ENCODE data around the gene C1QTNF1.

The C1QTNF1 gene

GRCh38 chr17:79042421-79043190 is 18.6 kb downstream of the C1QTNF1 start:
- peak in 1 of 2 experiments; percentile 42 for DNase-seq

DNA sequence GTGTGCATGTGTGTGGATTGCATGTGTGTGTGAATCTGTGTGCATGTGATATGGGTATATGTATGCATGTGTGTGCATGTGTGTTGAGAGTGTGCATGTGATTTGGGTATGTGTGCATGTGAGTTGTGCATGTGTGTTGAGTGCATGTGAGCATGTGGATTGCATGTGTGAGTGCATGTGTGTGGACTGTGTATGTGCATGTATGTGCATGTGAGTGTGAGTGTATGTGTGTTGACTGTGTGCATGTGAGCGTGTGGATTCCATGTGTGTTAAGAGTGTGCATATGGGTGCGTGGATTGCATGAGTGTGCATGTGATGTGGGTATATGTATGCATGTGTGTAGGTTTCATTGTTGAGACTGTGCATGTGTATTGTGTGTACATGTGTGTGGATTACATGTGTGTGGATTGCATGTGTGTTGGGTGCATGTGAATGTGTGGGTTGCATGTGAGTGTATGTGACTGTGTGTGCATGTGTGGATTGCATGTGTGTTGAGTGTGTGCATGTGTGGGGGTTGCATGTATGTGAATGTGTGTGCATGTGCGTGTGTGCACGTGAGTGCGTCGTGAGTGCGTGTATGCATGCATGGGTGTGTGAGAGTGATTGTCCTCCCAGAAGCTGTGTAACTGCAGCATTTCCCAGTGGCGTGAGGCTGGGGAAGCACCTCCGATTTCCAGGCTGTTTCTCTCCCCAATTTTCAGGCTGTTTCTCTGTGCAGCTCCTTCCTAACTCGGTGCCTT is 19.4 kb downstream of the C1QTNF1 start:
- no peak for DNase-seq

DNA sequence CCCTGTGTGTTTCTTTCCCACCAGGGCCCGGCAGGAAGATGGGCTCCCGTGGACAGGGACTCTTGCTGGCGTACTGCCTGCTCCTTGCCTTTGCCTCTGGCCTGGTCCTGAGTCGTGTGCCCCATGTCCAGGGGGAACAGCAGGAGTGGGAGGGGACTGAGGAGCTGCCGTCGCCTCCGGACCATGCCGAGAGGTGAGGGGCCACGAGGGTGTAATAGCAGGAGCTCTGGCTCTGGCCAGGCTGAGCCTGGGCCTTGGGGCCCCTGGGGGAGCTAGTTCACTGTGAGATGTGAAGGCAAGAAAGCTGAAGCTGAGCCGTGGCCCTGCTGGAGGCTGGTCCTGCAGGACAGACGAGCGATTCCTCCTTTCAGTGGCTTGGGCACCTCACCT is 20.0 kb downstream of the C1QTNF1 start:
- DNase-seq, result no peak

- no peak for DNase-seq
These were observed 20.5 kb downstream of the C1QTNF1 start for GRCh38 chr17:79044462-79044861.

- no peak for DNase-seq
These were observed 21.2 kb downstream of the C1QTNF1 start for GRCh38 chr17:79045001-79045729.

- peak in 1 of 2 experiments; percentile 44 for DNase-seq
These were observed 21.9 kb downstream of the C1QTNF1 start for GRCh38 chr17:79045842-79046196.

DNA sequence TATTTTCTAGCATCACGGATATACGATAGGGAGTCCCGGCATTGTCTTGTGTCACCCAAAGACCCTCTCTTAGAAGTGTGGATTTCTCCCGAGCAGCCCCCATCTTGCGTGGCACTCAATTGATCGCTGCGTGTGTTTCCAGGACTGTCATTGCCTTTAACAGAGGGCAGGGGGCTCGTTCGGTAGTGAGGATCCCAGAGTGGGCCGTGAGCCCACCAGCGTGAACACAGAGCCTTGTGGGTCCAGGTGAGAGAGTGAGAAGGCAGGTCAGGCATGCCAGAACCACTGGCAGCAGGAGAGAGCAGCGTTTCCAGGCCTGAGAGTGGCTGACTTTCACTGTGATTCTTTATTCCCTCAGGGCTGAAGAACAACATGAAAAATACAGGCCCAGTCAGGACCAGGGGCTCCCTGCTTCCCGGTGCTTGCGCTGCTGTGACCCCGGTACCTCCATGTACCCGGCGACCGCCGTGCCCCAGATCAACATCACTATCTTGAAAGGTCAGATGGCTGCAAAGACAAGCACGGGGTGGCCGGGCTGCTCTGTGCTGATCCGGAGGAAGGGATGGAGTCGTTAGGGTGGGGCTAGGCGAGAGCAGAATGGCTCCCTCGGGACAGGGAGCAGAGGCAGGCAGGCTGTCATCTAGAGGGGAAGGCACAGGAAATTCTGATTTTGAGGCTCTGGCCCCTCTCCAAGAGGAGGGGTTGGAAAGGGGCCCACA is 22.4 kb downstream of the C1QTNF1 start:
- no peak for DNase-seq

DNA sequence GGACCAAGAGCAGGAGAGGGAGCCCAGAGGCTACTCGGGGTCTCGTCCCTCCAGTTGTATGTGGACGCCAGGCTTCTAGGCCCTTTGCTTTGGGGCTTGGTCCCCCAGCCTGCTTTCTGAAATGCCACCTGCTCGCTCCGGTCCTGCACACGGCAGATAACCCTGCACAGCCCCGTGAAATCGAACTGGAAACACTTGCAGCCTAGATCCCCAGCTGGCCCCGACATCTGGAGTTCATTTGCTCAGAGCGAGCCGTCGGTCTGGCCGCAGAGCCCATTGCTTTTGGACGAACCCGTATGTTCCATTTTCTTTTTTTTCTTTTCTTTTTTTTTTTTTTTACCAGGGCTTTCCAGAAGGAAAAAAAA is 22.9 kb downstream of the C1QTNF1 start:
- no peak for DNase-seq

GRCh38 chr17:79047291-79047920 is 23.4 kb downstream of the C1QTNF1 start:
- DNase-seq, result no peak

DNA sequence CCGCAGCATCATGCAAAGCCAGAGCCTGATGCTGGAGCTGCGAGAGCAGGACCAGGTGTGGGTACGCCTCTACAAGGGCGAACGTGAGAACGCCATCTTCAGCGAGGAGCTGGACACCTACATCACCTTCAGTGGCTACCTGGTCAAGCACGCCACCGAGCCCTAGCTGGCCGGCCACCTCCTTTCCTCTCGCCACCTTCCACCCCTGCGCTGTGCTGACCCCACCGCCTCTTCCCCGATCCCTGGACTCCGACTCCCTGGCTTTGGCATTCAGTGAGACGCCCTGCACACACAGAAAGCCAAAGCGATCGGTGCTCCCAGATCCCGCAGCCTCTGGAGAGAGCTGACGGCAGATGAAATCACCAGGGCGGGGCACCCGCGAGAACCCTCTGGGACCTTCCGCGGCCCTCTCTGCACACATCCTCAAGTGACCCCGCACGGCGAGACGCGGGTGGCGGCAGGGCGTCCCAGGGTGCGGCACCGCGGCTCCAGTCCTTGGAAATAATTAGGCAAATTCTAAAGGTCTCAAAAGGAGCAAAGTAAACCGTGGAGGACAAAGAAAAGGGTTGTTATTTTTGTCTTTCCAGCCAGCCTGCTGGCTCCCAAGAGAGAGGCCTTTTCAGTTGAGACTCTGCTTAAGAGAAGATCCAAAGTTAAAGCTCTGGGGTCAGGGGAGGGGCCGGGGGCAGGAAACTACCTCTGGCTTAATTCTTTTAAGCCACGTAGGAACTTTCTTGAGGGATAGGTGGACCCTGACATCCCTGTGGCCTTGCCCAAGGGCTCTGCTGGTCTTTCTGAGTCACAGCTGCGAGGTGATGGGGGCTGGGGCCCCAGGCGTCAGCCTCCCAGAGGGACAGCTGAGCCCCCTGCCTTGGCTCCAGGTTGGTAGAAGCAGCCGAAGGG is 24.2 kb downstream of the C1QTNF1 start:
- DNase-seq, result no peak

DNA sequence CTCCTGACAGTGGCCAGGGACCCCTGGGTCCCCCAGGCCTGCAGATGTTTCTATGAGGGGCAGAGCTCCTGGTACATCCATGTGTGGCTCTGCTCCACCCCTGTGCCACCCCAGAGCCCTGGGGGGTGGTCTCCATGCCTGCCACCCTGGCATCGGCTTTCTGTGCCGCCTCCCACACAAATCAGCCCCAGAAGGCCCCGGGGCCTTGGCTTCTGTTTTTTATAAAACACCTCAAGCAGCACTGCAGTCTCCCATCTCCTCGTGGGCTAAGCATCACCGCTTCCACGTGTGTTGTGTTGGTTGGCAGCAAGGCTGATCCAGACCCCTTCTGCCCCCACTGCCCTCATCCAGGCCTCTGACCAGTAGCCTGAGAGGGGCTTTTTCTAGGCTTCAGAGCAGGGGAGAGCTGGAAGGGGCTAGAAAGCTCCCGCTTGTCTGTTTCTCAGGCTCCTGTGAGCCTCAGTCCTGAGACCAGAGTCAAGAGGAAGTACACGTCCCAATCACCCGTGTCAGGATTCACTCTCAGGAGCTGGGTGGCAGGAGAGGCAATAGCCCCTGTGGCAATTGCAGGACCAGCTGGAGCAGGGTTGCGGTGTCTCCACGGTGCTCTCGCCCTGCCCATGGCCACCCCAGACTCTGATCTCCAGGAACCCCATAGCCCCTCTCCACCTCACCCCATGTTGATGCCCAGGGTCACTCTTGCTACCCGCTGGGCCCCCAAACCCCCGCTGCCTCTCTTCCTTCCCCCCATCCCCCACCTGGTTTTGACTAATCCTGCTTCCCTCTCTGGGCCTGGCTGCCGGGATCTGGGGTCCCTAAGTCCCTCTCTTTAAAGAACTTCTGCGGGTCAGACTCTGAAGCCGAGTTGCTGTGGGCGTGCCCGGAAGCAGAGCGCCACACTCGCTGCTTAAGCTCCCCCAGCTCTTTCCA is 25.1 kb downstream of the C1QTNF1 start:
- no peak for DNase-seq

GRCh38 chr17:79049821-79050220 is 25.9 kb downstream of the C1QTNF1 start:
- DNase-seq, result no peak

GRCh38 chr17:79050551-79050950 is 26.6 kb downstream of the C1QTNF1 start:
- DNase-seq, result no peak

- DNase-seq, result no peak
These were observed 27.3 kb downstream of the C1QTNF1 start for GRCh38 chr17:79051306-79051705.

DNA sequence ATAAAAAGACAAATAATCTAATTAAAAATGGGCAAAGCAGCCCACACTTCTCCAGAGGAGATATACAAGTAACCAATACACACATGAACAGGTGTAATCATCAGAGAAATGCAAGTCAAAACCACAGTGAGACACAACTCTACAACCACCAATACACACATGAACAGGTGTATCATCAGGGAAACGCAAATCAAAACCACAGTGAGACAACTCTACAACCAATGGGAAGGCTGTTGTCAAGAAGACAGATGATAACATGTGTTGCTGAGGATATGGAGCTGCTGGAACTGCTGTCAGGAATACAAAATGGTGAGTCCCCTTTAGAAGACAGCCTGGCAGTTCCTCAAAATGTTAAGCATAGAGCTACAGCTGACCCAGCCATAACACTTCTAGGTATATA is 28.2 kb downstream of the C1QTNF1 start:
- no peak for DNase-seq

DNA sequence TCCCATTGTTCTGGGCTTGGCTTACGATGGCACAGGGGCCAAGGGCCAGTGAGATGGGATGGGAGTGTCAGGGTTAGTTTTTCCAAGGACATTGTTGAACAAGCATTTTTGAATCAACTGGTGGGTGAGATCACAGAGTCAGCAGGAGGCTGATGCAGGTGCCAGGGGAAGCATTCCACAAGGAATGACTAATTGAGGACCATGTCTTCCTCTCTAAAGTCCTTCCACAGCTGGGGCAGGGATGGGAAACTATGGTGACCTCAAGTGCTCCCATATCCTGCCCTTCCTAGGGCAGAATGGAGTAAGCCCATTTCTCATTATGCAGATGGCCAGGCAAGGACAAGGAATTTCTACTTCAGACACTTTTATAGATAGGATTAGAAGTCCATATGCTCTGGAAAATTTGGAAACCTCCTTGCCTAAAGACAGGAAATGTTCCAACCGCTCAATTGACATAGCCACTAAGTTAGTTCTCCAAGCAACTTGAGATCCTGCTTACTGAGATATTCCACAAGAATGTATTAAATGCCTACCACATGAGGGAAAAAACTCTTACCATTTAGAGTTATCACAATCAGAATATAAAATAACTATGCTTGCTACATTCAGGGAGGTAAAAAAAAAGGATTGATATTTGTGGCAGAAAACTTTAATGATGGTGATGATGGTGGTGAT is 29.4 kb downstream of the C1QTNF1 start:
- DNase-seq, result peak in 1 of 2 experiments; percentile 45

GRCh38 chr17:79054200-79054960 is 30.4 kb downstream of the C1QTNF1 start:
- peak in 1 of 2 experiments; percentile 4 for DNase-seq

GRCh38 chr17:79055197-79055596 is 31.2 kb downstream of the C1QTNF1 start:
- DNase-seq, result no peak

Data from SW 1271 (cell line).